NK-92 (cell line): ENCODE results near the gene AIF1.

Source experiments
- DNase-seq: peaks from one replicate; lab custom pipeline; 2025; ENCODE audit not compliant: unreplicated experiment; lab: John Stamatoyannopoulos, UW

Gene AIF1

GRCh38 chr6:31620586-31621319, 5.7 kb downstream of the AIF1 start, which contains the start of gene PRRC2A:
Gene PRRC2A, plus strand, starts transcription at chr6:31620715. Its CDS starts 2,075 bp downstream, at chr6:31622790.
- DNase-seq, result no peak

GRCh38 chr6:31621320-31621939, 6.4 kb downstream of the AIF1 start:
- no peak for DNase-seq

- no peak for DNase-seq
These were observed 7.0 kb downstream of the AIF1 start for GRCh38 chr6:31621991-31622390.

- DNase-seq, result no peak
These were observed 7.7 kb downstream of the AIF1 start for GRCh38 chr6:31622684-31623091.

- DNase-seq, result no peak
These were observed 9.0 kb downstream of the AIF1 start for GRCh38 chr6:31624070-31624469.

GRCh38 chr6:31626952-31627351, 11.9 kb downstream of the AIF1 start:
- no peak for DNase-seq

- DNase-seq, result no peak
These were observed 12.8 kb downstream of the AIF1 start for GRCh38 chr6:31627690-31628287.

GRCh38 chr6:31629014-31629413, 14.0 kb downstream of the AIF1 start:
- DNase-seq, result no peak

GRCh38 chr6:31630177-31630934, 15.3 kb downstream of the AIF1 start:
- no peak for DNase-seq

GRCh38 chr6:31631209-31631608, 16.2 kb downstream of the AIF1 start:
- no peak for DNase-seq

GRCh38 chr6:31631681-31632278, 16.7 kb downstream of the AIF1 start:
- no peak for DNase-seq

- no peak for DNase-seq
These were observed 17.4 kb downstream of the AIF1 start for GRCh38 chr6:31632279-31632946.

GRCh38 chr6:31633447-31633846, 18.4 kb downstream of the AIF1 start:
- no peak for DNase-seq

- DNase-seq, result no peak
These were observed 19.1 kb downstream of the AIF1 start for GRCh38 chr6:31634131-31634530.

- DNase-seq, result no peak
These were observed 20.0 kb downstream of the AIF1 start for GRCh38 chr6:31634969-31635575.

- DNase-seq, result no peak
These were observed 21.9 kb downstream of the AIF1 start for GRCh38 chr6:31636698-31637596.

- no peak for DNase-seq
These were observed 24.0 kb downstream of the AIF1 start for GRCh38 chr6:31639043-31639442.

- no peak for DNase-seq
These were observed 24.4 kb downstream of the AIF1 start for GRCh38 chr6:31639449-31639861.

GRCh38 chr6:31640612-31641011, 25.6 kb downstream of the AIF1 start:
- DNase-seq, result no peak
